A549 (cell line): ENCODE measurements around the gene MLYCD. TPM values are rescaled to one million over a fixed set of nuclear protein-coding genes. Genes with fewer than 3 reads are reported as not detected.

Source experiments
- ATAC-seq, 2 experiments: fragments of 200-7000 bp in 1 of 2; fragments of >200 bp in 1 of 2; cut with Nextera tagmentation in 1 of 2; cut with Tn5 transposase in 1 of 2; 3 replicates each; pipeline versions ENCODE4 v1.8.0 to v1.9.1; 2018 to 2020; ENCODE audit warnings: mild to moderate bottlenecking in 1 of 2, moderate library complexity in 1 of 2
- CTCF ChIA-PET: fragments of 300-600 bp; sonication (Branson Sonifier 250); formaldehyde crosslinking; extraction: SDS; loops from one replicate; lab custom pipeline; 2021; ENCODE audit warnings: antibody characterized with exemption, inconsistent platforms; lab: Yijun Ruan, JAX
- POLR2A ChIA-PET: fragments of 350-600 bp; formaldehyde crosslinking; extraction: SDS; loops from one replicate; lab custom pipeline; 2021; ENCODE audit warnings: antibody characterized with exemption, inconsistent platforms; lab: Yijun Ruan, JAX
- DNase-seq, 2 experiments: peaks; one replicate each; pipeline versions ENCODE4 v3.0.0 to v3.0.0-alpha.2; 2011 to 2016; ENCODE audit warnings: low read depth in 1 of 2, low spot score in 1 of 2
- FAIRE-seq: peaks from 2 replicates; lab custom pipeline; 2011; peaks lifted over from hg19 to GRCh38; lab: Jason Lieb, UNC
- H3K27ac ChIP-seq, 2 experiments: fragments of >200 bp; sonication (Bioruptor Twin); formaldehyde crosslinking; 3 replicates each; pipeline ENCODE4 v1.5.1; 2016 to 2017
- H3K4me1 ChIP-seq: fragments of >200 bp; sonication (Bioruptor Twin); formaldehyde crosslinking; 3 replicates; pipeline ENCODE4 v1.6.1; 2016
- H3K4me2 ChIP-seq: fragments of >200 bp; sonication (Bioruptor Twin); formaldehyde crosslinking; 3 replicates; pipeline ENCODE4 v1.6.1; 2016
- H3K4me3 ChIP-seq: fragments of >200 bp; sonication (Bioruptor Twin); formaldehyde crosslinking; 3 replicates; pipeline ENCODE4 v1.5.1; 2016
- H3K9me3 ChIP-seq: fragments of >200 bp; sonication (Bioruptor Twin); formaldehyde crosslinking; 3 replicates; pipeline ENCODE4 v1.6.1; 2016
- BHLHE40 ChIP-seq: IDR thresholded peaks from 2 replicates; pipeline ENCODE4 v1.6.1; 2012; ENCODE audit warnings: low read depth, low read length, inconsistent platforms
- CBX2 ChIP-seq: fragments of 200-600 bp; sonication (generic); IDR thresholded peaks from 2 replicates; pipeline ENCODE4 v1.6.1; 2016; ENCODE audit warnings: low read depth, mild to moderate bottlenecking, borderline replicate concordance
- FOSL2 ChIP-seq, 2 experiments: fragments of 450-650 bp in 1 of 2; fragments of >200 bp in 1 of 2; sonication (Bioruptor Twin) in 1 of 2; formaldehyde crosslinking; IDR thresholded peaks; 2 replicates each; pipeline versions ENCODE4 v1.5.0 to v1.6.1; 2016 to 2020; ENCODE audit warnings: mild to moderate bottlenecking in 1 of 2, moderate library complexity in 1 of 2
- FOXS1 ChIP-seq: fragments of 250-450 bp; sonication (Bioruptor Pico); IDR thresholded peaks from 2 replicates; pipeline ENCODE4 v1.5.0; 2020; ENCODE audit warnings: mild to moderate bottlenecking, moderate library complexity
- GATA3 ChIP-seq: IDR thresholded peaks from 2 replicates; pipeline ENCODE4 v1.6.1; 2012; ENCODE audit warnings: borderline replicate concordance
- HDAC2 ChIP-seq: fragments of 200-600 bp; sonication (generic); IDR thresholded peaks from 2 replicates; pipeline ENCODE4 v1.6.1; 2016
- JUN ChIP-seq, 2 experiments: fragments of >200 bp; sonication (Bioruptor Twin); formaldehyde crosslinking; IDR thresholded peaks; 2 replicates in 1 of 2; 3 replicates in 1 of 2; pipeline ENCODE4 v1.6.1; 2016 to 2017
- KDM1A ChIP-seq: fragments of 200-600 bp; sonication (generic); IDR thresholded peaks from 2 replicates; pipeline ENCODE4 v1.6.1; 2016; ENCODE audit warnings: low read depth, mild to moderate bottlenecking
- KDM5A ChIP-seq: fragments of 200-600 bp; sonication (generic); IDR thresholded peaks from 2 replicates; pipeline ENCODE4 v1.6.1; 2016; ENCODE audit warnings: antibody characterized with exemption, mild to moderate bottlenecking
- MYC ChIP-seq: IDR thresholded peaks from 2 replicates; pipeline ENCODE4 v1.6.1; 2012; ENCODE audit warnings: mild to moderate bottlenecking, inconsistent platforms, low read length, improper control_type of control experiment, borderline replicate concordance
- POLR2A ChIP-seq: IDR thresholded peaks from 2 replicates; pipeline ENCODE4 v1.6.1; 2012; ENCODE audit warnings: mild to moderate bottlenecking, low read length
- POLR2AphosphoS2 ChIP-seq: conservative IDR thresholded peaks from 2 replicates; pipeline ENCODE4 v1.6.1; 2012; ENCODE audit warnings: low read length, improper control_type of control experiment, inconsistent platforms
- RAD21 ChIP-seq, 2 experiments: fragments of >200 bp in 1 of 2; sonication (Bioruptor Twin) in 1 of 2; formaldehyde crosslinking in 1 of 2; IDR thresholded peaks in 1 of 2; conservative IDR thresholded peaks in 1 of 2; 2 replicates in 1 of 2; 3 replicates in 1 of 2; pipeline ENCODE4 v1.6.1; 2012 to 2018; ENCODE audit warnings: inconsistent platforms in 1 of 2
- RARB ChIP-seq: fragments of 250-450 bp; sonication (Bioruptor Pico); IDR thresholded peaks from 2 replicates; pipeline ENCODE4 v1.8.0; 2021; ENCODE audit warnings: mild to moderate bottlenecking, moderate library complexity
- RFX5 ChIP-seq: fragments of 450-650 bp; IDR thresholded peaks from 2 replicates; pipeline ENCODE4 v1.7.1; 2014; ENCODE audit warnings: antibody characterized with exemption, mild to moderate bottlenecking, moderate library complexity
- RNF2 ChIP-seq: fragments of 200-600 bp; sonication (generic); IDR thresholded peaks from 2 replicates; pipeline ENCODE4 v1.6.1; 2016; ENCODE audit warnings: low read depth, mild to moderate bottlenecking, antibody characterized with exemption, moderate library complexity, borderline replicate concordance
- SMC3 ChIP-seq: fragments of >200 bp; sonication (Bioruptor Twin); formaldehyde crosslinking; IDR thresholded peaks from 3 replicates; pipeline ENCODE4 v1.6.1; 2018; ENCODE audit warnings: inconsistent platforms
- TP53 ChIP-seq: fragments of 250-450 bp; sonication (Bioruptor Pico); IDR thresholded peaks from 2 replicates; pipeline ENCODE4 v1.5.0; 2021; ENCODE audit warnings: mild to moderate bottlenecking, moderate library complexity
- ZC3H11A ChIP-seq: fragments of 450-650 bp; IDR thresholded peaks from 2 replicates; pipeline ENCODE4 v1.6.1; 2014; ENCODE audit warnings: antibody characterized with exemption, mild to moderate bottlenecking
- ZFP36 ChIP-seq: fragments of 450-650 bp; IDR thresholded peaks from 2 replicates; pipeline ENCODE4 v1.6.1; 2014; ENCODE audit warnings: borderline replicate concordance; ENCODE audit not compliant: partially characterized antibody
- WGBS: methylation state at CpG from one replicate; pipeline ENCODE4 v1.1.6; 2017; ENCODE audit errors: missing lambda C conversion rate; 5-methylcytosine and 5-hydroxymethylcytosine counted together
- polyA plus RNA-seq, 4 experiments: library from polyadenylated mRNA; depleted of rRNA in 3 of 4; stranded (reverse); fragments of >200 nt; fragmentation: RNase III in 1 of 4; extraction: RNeasy Plus Mini Kit Qiagen cat#74134 plus additional on column Dnase treatment in 1 of 4; gene quantifications; 2 replicates in 3 of 4; 3 replicates in 1 of 4; pipeline ENCODE4 v1.2.3, GENCODE V29; 2011 to 2017
- TF ChIP-seq, protein P1 (sequence below): IDR thresholded peaks from 2 replicates; pipeline ENCODE4 v1.6.1; 2012
- TF ChIP-seq, protein P2 (sequence below): fragments of 150-350 bp; IDR thresholded peaks from 2 replicates; pipeline ENCODE4 v1.6.1; 2014; ENCODE audit warnings: low read depth, mild to moderate bottlenecking, low read length
- TF ChIP-seq, protein P3 (sequence below): fragments of >200 bp; sonication (Bioruptor Twin); formaldehyde crosslinking; IDR thresholded peaks from 2 replicates; pipeline ENCODE4 v1.6.1; 2016
- TF ChIP-seq, protein P4 (sequence below): fragments of >200 bp; sonication (Bioruptor Twin); formaldehyde crosslinking; IDR thresholded peaks from 3 replicates; pipeline ENCODE4 v1.5.1; 2016

Gene MLYCD
- polyA plus RNA-seq, 2 of the 4 experiments (the other 2 are of a cell fraction): 1.3 to 1.7 TPM

DNA sequence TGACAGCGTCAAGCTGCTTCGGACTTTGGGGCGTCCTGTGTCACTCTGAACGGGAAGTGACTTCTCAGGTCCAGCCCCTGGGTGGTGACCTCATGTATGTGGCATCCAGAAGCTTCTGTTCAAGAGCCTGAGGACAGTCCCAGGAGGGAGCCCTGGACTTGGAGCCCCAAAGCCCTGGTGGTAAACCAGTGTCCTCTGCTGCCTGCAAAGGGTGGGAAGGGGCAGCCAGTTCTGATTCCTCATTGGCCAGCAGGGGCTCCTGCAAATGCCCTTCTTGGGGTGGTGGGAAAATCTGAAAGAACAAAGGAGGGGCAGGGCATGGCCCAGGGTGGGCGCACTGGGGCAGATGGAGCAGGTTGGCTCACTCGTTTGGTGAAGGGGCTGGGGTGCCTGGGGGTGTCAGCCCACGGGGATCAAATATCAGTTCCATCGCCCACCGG lies 55.7 kb downstream of the MLYCD start:
- peak overlapping the region; percentile 64 to 93 for H3K27ac ChIP-seq
- POLR2A ChIA-PET: interaction anchor here (1.4 to 1.5 kb wide), 2 partner anchors 10 to 60 kb away, joined by 5 to 6 read pairs; no protein-coding TSS in a partner anchor
- ATAC-seq: peak in 1 of 2 experiments; percentile 7; a peak in 4 of 6 replicates
- no peak for FAIRE-seq
- 10% methylated on average over 9 of the region's 9 CpGs for WGBS
- no peaks in the 10 kb centered on the region for H3K9me3 ChIP-seq
- TF ChIP-seq, protein P1, sequence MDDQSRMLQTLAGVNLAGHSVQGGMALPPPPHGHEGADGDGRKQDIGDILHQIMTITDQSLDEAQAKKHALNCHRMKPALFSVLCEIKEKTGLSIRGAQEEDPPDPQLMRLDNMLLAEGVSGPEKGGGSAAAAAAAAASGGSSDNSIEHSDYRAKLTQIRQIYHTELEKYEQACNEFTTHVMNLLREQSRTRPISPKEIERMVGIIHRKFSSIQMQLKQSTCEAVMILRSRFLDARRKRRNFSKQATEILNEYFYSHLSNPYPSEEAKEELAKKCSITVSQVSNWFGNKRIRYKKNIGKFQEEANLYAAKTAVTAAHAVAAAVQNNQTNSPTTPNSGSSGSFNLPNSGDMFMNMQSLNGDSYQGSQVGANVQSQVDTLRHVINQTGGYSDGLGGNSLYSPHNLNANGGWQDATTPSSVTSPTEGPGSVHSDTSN: no peak
- TF ChIP-seq CBX2 (no peak), FOSL2 (IDR thresholded peaks at IDR 0.05) (no peak), FOSL2 (CRISPR knock-in tag; IDR thresholded peaks at IDR 0.05) (peak; percentile 4; the same call in 1 of the 2 replicates), POLR2AphosphoS2 (no peak), KDM1A (no peak), JUN (IDR thresholded peaks at IDR 0.05) (0 out of 5 replicates have a peak, but pooled peaks of 1 of the 2 experiments have one; percentile 24), TP53 (peak; percentile 58; the same call in 1 of the 2 replicates), RARB (no peak)
- TF ChIP-seq, protein P2, sequence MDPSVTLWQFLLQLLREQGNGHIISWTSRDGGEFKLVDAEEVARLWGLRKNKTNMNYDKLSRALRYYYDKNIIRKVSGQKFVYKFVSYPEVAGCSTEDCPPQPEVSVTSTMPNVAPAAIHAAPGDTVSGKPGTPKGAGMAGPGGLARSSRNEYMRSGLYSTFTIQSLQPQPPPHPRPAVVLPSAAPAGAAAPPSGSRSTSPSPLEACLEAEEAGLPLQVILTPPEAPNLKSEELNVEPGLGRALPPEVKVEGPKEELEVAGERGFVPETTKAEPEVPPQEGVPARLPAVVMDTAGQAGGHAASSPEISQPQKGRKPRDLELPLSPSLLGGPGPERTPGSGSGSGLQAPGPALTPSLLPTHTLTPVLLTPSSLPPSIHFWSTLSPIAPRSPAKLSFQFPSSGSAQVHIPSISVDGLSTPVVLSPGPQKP: no peak
- TF ChIP-seq, all 56 proteins: peak for 3
- Histone ChIP-seq H3K4me2 (peak overlapping the region; percentile 85), H3K4me3 (peak overlapping the region; percentile 67), H3K4me1 (peaks cover 38% of the 10 kb centered on the region)
- DNase-seq: peak in 1 of 2 experiments; percentile 61
- CTCF ChIA-PET: interaction anchor here (0.5 to 16.1 kb wide), 25 partner anchors 8 to 551 kb away, joined by 3 to 414 read pairs (median 5); partner anchors contain the start of gene SLC38A8

DNA sequence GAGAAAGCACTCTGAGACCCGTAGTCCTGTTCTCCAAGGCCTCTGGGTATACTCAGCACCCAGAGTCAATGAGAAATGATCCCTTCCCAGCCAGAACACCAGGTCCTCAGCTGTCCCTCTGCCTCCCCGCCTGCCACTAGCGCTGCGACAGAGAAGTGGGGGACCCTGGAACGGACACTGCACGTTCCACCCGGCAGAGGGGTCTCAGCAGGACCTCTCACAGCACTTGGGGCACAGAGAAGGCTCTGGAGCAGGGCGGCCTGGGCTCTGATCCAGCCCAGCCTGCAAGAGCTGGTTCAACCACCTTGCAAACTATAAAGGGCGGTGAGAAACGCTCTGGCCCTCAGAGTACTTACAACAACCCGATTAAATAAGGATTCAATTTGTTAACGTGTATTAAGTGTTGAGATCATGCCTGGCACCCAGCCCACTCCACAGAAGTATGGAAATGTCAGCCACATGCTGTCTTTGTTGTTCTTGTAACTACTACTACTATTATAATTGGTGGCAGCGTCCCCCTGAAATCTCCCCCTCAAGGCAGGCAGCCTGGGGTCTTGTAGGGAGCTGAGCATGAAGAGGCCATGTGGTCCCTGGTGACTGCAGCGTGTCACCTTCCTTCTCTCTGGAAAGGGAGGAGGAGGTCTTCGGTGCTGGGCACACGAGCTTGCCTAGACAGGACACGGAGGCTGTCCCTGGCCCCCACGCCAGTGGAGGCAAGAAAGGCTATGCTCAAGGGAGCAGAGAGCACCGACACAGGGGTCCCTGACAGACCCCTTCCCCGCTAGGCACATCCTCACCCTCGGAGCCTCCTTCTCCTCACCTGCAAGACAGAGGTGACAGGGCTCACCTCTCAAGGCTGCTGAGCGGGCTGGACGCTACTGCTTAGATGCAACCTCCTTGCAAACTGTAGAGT lies 56.6 kb downstream of the MLYCD start:
- 50% methylated on average over 21 of the region's 23 CpGs for WGBS
- peak overlapping the region; percentile 64 to 93 for H3K27ac ChIP-seq
- TF ChIP-seq ZC3H11A (no peak), KDM5A (no peak), POLR2AphosphoS2 (no peak), ZFP36 (no peak), GATA3 (no peak), RNF2 (no peak)
- TF ChIP-seq, protein P3, sequence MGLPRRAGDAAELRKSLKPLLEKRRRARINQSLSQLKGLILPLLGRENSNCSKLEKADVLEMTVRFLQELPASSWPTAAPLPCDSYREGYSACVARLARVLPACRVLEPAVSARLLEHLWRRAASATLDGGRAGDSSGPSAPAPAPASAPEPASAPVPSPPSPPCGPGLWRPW: no peak
- FAIRE-seq (no peak), DNase-seq (no peak), ATAC-seq (no peak)
- peak overlapping the region; percentile 85 for H3K4me2 ChIP-seq
- H3K4me1 ChIP-seq: peaks cover 38% of the 10 kb centered on the region
- H3K4me3 ChIP-seq: peak overlapping the region; percentile 67
- POLR2A ChIA-PET: no interaction called here
- H3K9me3 ChIP-seq: no peaks in the 10 kb centered on the region
- CTCF ChIA-PET: interaction anchor here (0.5 to 16.1 kb wide), 24 partner anchors 7 to 531 kb away, joined by 3 to 414 read pairs (median 6); partner anchors contain the start of gene SLC38A8

DNA sequence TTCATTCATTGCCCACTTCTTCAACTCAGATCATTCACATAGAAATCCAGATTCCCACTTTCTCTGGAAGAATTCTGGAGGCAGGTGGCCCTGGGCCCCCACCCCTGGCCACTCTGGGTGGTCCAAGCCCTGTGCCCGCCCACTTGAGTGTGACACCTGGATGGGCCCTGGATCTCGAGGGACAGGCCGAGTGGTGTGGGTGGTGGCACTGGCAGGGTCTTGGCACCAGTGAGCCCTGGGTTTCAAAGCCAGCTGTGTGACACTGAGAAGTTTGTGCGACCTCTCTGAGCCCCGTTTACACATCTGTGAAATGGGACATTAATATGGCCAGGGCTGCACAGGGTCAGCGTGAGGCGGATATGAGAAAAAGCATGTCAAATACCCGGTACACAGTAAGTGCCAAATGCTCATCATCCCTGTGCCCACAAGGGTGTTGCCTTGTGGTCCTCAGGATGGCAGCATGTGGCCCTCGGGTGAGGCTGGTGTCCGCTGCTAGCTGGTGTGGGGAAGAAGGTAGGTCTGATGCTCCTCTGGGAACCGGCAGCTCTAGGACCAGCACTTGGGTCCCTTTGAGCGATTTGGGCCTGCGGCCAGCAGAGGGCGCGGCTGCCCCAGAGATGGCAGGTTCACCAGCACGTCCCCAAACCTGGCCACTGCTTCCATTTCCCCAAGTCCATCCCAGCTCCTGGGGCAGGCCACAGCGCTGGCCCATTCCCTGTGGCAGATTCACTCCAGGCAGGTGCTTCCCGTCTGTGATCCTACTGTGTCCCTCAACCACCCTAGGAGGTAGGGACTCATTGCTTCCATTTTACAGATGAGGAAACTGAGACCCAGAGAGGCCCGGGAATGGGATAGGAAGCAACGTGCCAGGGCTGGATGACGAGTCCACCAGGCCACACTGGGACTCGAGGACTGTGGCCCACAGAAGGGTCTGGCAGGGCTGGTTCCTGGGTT lies 57.7 kb downstream of the MLYCD start:
- Histone ChIP-seq H3K9me3 (no peaks in the 10 kb centered on the region), H3K27ac (peak overlapping the region in 1 of 2 experiments; percentile 93; a peak in 3 of 6 replicates), H3K4me1 (peaks cover 35% of the 10 kb centered on the region), H3K4me3 (no peak overlapping the region), H3K4me2 (peak overlapping the region; percentile 85)
- 47% methylated on average over 19 of the region's 22 CpGs for WGBS
- FAIRE-seq (no peak), DNase-seq (peak; percentile 68 to 82), ATAC-seq (peak; percentile 26 to 46)
- ChIA-PET CTCF (interaction anchor here (0.6 to 16.1 kb wide), 39 partner anchors 9 to 584 kb away, joined by 3 to 414 read pairs (median 5); partner anchors contain the start of gene SLC38A8), POLR2A (interaction anchor here (0.5 kb wide), 1 partner anchor 272 kb away, joined by 3 read pairs; no protein-coding TSS in a partner anchor)
- peak; percentile 62; the same call in 1 of the 2 replicates for TF ChIP-seq HDAC2
- TF ChIP-seq BHLHE40: no peak
- peak; percentile 65 for TF ChIP-seq SMC3
- no peak for TF ChIP-seq FOSL2 (IDR thresholded peaks at IDR 0.05)
- 0 out of 2 replicates have a peak, but pooled peaks have one; percentile 15 for TF ChIP-seq FOSL2 (CRISPR knock-in tag; IDR thresholded peaks at IDR 0.05)
- no peak for TF ChIP-seq RFX5
- TF ChIP-seq, protein P4, sequence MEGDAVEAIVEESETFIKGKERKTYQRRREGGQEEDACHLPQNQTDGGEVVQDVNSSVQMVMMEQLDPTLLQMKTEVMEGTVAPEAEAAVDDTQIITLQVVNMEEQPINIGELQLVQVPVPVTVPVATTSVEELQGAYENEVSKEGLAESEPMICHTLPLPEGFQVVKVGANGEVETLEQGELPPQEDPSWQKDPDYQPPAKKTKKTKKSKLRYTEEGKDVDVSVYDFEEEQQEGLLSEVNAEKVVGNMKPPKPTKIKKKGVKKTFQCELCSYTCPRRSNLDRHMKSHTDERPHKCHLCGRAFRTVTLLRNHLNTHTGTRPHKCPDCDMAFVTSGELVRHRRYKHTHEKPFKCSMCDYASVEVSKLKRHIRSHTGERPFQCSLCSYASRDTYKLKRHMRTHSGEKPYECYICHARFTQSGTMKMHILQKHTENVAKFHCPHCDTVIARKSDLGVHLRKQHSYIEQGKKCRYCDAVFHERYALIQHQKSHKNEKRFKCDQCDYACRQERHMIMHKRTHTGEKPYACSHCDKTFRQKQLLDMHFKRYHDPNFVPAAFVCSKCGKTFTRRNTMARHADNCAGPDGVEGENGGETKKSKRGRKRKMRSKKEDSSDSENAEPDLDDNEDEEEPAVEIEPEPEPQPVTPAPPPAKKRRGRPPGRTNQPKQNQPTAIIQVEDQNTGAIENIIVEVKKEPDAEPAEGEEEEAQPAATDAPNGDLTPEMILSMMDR: peak; percentile 83
- no peak for TF ChIP-seq MYC
- peak; percentile 44 for TF ChIP-seq ZFP36
- no peak for TF ChIP-seq FOXS1
- peak; percentile 90 for TF ChIP-seq KDM1A
- peak; percentile 75 to 82 for TF ChIP-seq RAD21 (conservative IDR thresholded peaks at IDR 0.05 in 1 of 2, IDR thresholded peaks at IDR 0.05 in 1 of 2)
- TF ChIP-seq POLR2A: no peak
